AG10803 (cell line): ENCODE measurements around the gene TAAR2.
A peak's percentile ranks its signal among the peaks of the same experiment; 100 is the strongest.

Experiments
- DNase-seq: peaks from one replicate; pipeline ENCODE4 v3.0.0; 2010; ENCODE audit warnings: low read depth
- H3K4me3 ChIP-seq: 2 replicates; pipeline ENCODE4 v1.5.1; 2011; ENCODE audit warnings: mild to moderate bottlenecking, low read length, control low read depth
- CTCF ChIP-seq: conservative IDR thresholded peaks from 2 replicates; pipeline ENCODE4 v1.5.1; 2011; ENCODE audit warnings: mild to moderate bottlenecking, low read length, control low read depth, inconsistent platforms

The TAAR2 gene

GRCh38 chr6:132624175-132624574 lies at the start of gene TAAR2:
TSS of gene TAAR2 (minus strand) at chr6:132624275. CDS start at chr6:132624275, 0 bp downstream.
- H3K4me3 ChIP-seq = no peak within 1 kb of the TSS
- no peak for DNase-seq
- no peak for TF ChIP-seq CTCF

GRCh38 chr6:132673376-132674094 lies 49.5 kb upstream of the TAAR2 start:
- no peak overlapping the region for H3K4me3 ChIP-seq
- no peak for TF ChIP-seq CTCF
- no peak for DNase-seq

GRCh38 chr6:132671295-132671694 lies 47.2 kb upstream of the TAAR2 start:
- H3K4me3 ChIP-seq = no peak overlapping the region
- no peak for DNase-seq
- no peak for TF ChIP-seq CTCF

- TF ChIP-seq CTCF = peak; percentile 58
- H3K4me3 ChIP-seq = no peak overlapping the region
- DNase-seq = peak; percentile 43
Measured at GRCh38 chr6:132669690-132670291, 45.7 kb upstream of the TAAR2 start.

- no peak overlapping the region for H3K4me3 ChIP-seq
- no peak for DNase-seq
- no peak for TF ChIP-seq CTCF
Measured at GRCh38 chr6:132666118-132666517, 42.0 kb upstream of the TAAR2 start.

GRCh38 chr6:132664309-132665034 lies 40.4 kb upstream of the TAAR2 start:
- DNase-seq = no peak
- no peak for TF ChIP-seq CTCF
- H3K4me3 ChIP-seq = no peak overlapping the region
